ENCODE data around the gene DDO.

DDO gene

GRCh38 chr6:110412360-110412759 lies 3.0 kb downstream of the DDO start:
- H3K36me3 ChIP-seq = no peaks in the 10 kb centered on the region
- no peaks in the 10 kb centered on the region for H3K27me3 ChIP-seq
- no peak overlapping the region for H3K27ac ChIP-seq
- H3K9ac ChIP-seq = no peak overlapping the region
- no peak overlapping the region for H3K4me2 ChIP-seq
- peaks cover 0 to 16% (median 9%) of the 10 kb centered on the region in 11 experiments; a peak in 9 of 22 replicates for H3K9me3 ChIP-seq (replicated peaks in 1 of 11)
- no peak for TF ChIP-seq Cebpa-rat (IDR thresholded peaks at IDR 0.05)
- H3K4me1 ChIP-seq = peaks cover 0 to 2% (median 0%) of the 10 kb centered on the region in 10 experiments; a peak in 5 of 20 replicates
- H3K4me3 ChIP-seq = no peak overlapping the region
- no peaks in the 10 kb centered on the region for H4K20me1 ChIP-seq

- no peaks in the 10 kb centered on the region; a peak in 1 of 20 replicates for H3K4me1 ChIP-seq
- H3K9me3 ChIP-seq (replicated peaks in 1 of 11) = peaks cover 0 to 16% (median 2%) of the 10 kb centered on the region in 11 experiments; a peak in 8 of 22 replicates
- no peaks in the 10 kb centered on the region for H3K27me3 ChIP-seq
- H3K27ac ChIP-seq = no peak overlapping the region
- no peaks in the 10 kb centered on the region for H4K20me1 ChIP-seq
- TF ChIP-seq Cebpa-rat (IDR thresholded peaks at IDR 0.05) = no peak
- H3K9ac ChIP-seq = no peak overlapping the region
- no peak overlapping the region for H3K4me3 ChIP-seq
- H3K4me2 ChIP-seq = peak overlapping the region in 2 of 11 experiments; percentile 8 to 9; a peak in 2 of 22 replicates
- H3K36me3 ChIP-seq = no peaks in the 10 kb centered on the region
Measured at GRCh38 chr6:110410511-110410910, 4.9 kb downstream of the DDO start.

- peaks cover 0 to 16% (median 0%) of the 10 kb centered on the region in 11 experiments; a peak in 7 of 22 replicates for H3K9me3 ChIP-seq (replicated peaks in 1 of 11)
- no peaks in the 10 kb centered on the region for H4K20me1 ChIP-seq
- no peak overlapping the region for H3K9ac ChIP-seq
- H3K4me3 ChIP-seq = no peak overlapping the region
- H3K27ac ChIP-seq = no peak overlapping the region
- H3K27me3 ChIP-seq = no peaks in the 10 kb centered on the region
- H3K4me1 ChIP-seq = no peaks in the 10 kb centered on the region; a peak in 1 of 20 replicates
- 0 out of 22 replicates have a peak overlapping the region, but pooled peaks of 1 of the 11 experiments have one; percentile 9 for H3K4me2 ChIP-seq
- no peak for TF ChIP-seq Cebpa-rat (IDR thresholded peaks at IDR 0.05)
- no peaks in the 10 kb centered on the region for H3K36me3 ChIP-seq
Measured at GRCh38 chr6:110409794-110410193, 5.6 kb downstream of the DDO start.

- Histone ChIP-seq H3K9ac (no peak overlapping the region), H3K36me3 (no peaks in the 10 kb centered on the region), H4K20me1 (no peaks in the 10 kb centered on the region), H3K9me3 (replicated peaks in 1 of 11) (peaks cover 0 to 16% (median 0%) of the 10 kb centered on the region in 11 experiments; a peak in 7 of 22 replicates), H3K4me3 (no peak overlapping the region), H3K4me2 (no peak overlapping the region), H3K27ac (no peak overlapping the region), H3K4me1 (no peaks in the 10 kb centered on the region; a peak in 1 of 20 replicates), H3K27me3 (no peaks in the 10 kb centered on the region)
- no peak for TF ChIP-seq Cebpa-rat (IDR thresholded peaks at IDR 0.05)
Measured at GRCh38 chr6:110408901-110409300, 6.5 kb downstream of the DDO start.

- Histone ChIP-seq H3K27ac (no peak overlapping the region), H3K4me3 (no peak overlapping the region), H3K27me3 (peaks cover 3 to 14% (median 12%) of the 10 kb centered on the region in 11 experiments; a peak in 20 of 22 replicates), H3K36me3 (no peaks in the 10 kb centered on the region), H4K20me1 (no peaks in the 10 kb centered on the region), H3K4me1 (peaks cover 0 to 7% (median 4%) of the 10 kb centered on the region in 10 experiments; a peak in 9 of 20 replicates), H3K4me2 (no peak overlapping the region), H3K9me3 (replicated peaks in 1 of 11) (peaks cover 0 to 8% (median 0%) of the 10 kb centered on the region in 11 experiments; a peak in 4 of 22 replicates), H3K9ac (no peak overlapping the region)
- no peak for TF ChIP-seq Cebpa-rat (IDR thresholded peaks at IDR 0.05)
Measured at GRCh38 chr6:110404607-110405006, 10.8 kb downstream of the DDO start.

- Histone ChIP-seq H3K27me3 (peaks cover 3 to 16% (median 14%) of the 10 kb centered on the region in 11 experiments; a peak in 20 of 22 replicates), H3K36me3 (no peaks in the 10 kb centered on the region), H3K4me1 (peaks cover 0 to 15% (median 12%) of the 10 kb centered on the region in 10 experiments; a peak in 16 of 20 replicates), H3K4me3 (no peak overlapping the region), H4K20me1 (no peaks in the 10 kb centered on the region), H3K9me3 (replicated peaks in 1 of 11) (peaks cover 0 to 8% (median 0%) of the 10 kb centered on the region in 11 experiments; a peak in 1 of 22 replicates), H3K9ac (no peak overlapping the region), H3K4me2 (no peak overlapping the region), H3K27ac (no peak overlapping the region)
- no peak for TF ChIP-seq Cebpa-rat (IDR thresholded peaks at IDR 0.05)
Measured at GRCh38 chr6:110401585-110402176, 13.7 kb downstream of the DDO start.

GRCh38 chr6:110400208-110400607 lies 15.2 kb downstream of the DDO start:
- Histone ChIP-seq H3K27me3 (peaks cover 3 to 16% (median 14%) of the 10 kb centered on the region in 11 experiments; a peak in 20 of 22 replicates), H3K4me2 (peak overlapping the region in 6 of 11 experiments; percentile 29 to 54 (median 41); a peak in 8 of 22 replicates), H4K20me1 (no peaks in the 10 kb centered on the region), H3K4me3 (no peak overlapping the region), H3K36me3 (no peaks in the 10 kb centered on the region), H3K4me1 (peaks cover 0 to 15% (median 13%) of the 10 kb centered on the region in 10 experiments; a peak in 16 of 20 replicates), H3K9me3 (replicated peaks in 1 of 11) (peaks cover 0 to 8% (median 0%) of the 10 kb centered on the region in 11 experiments; a peak in 1 of 22 replicates), H3K9ac (no peak overlapping the region), H3K27ac (no peak overlapping the region)
- TF ChIP-seq Cebpa-rat (IDR thresholded peaks at IDR 0.05) = no peak

GRCh38 chr6:110399219-110400071 lies 15.9 kb downstream of the DDO start:
- H3K27ac ChIP-seq = no peak overlapping the region
- H3K4me3 ChIP-seq = no peak overlapping the region
- H3K4me2 ChIP-seq = peak overlapping the region; percentile 27 to 57 (median 41); a peak in 20 of 22 replicates

GRCh38 chr6:110398778-110399177 lies 16.6 kb downstream of the DDO start:
- H3K4me3 ChIP-seq = no peak overlapping the region
- no peak overlapping the region for H3K9ac ChIP-seq
- no peaks in the 10 kb centered on the region for H4K20me1 ChIP-seq
- H3K4me1 ChIP-seq = peaks cover 0 to 15% (median 13%) of the 10 kb centered on the region in 10 experiments; a peak in 16 of 20 replicates
- no peak for TF ChIP-seq Cebpa-rat (IDR thresholded peaks at IDR 0.05)
- H3K9me3 ChIP-seq (replicated peaks in 1 of 11) = peaks cover 0 to 8% (median 0%) of the 10 kb centered on the region in 11 experiments; a peak in 1 of 22 replicates
- H3K36me3 ChIP-seq = no peaks in the 10 kb centered on the region
- H3K27ac ChIP-seq = no peak overlapping the region
- H3K27me3 ChIP-seq = peaks cover 3 to 16% (median 14%) of the 10 kb centered on the region in 11 experiments; a peak in 20 of 22 replicates
- peak overlapping the region; percentile 9 to 40 (median 28); a peak in 16 of 22 replicates for H3K4me2 ChIP-seq

More at GRCh38 chr6:110399219-110400071, 15.9 kb downstream of the DDO start:
- Histone ChIP-seq H3K4me1 (peaks cover 0 to 15% (median 13%) of the 10 kb centered on the region in 10 experiments; a peak in 16 of 20 replicates), H3K36me3 (no peaks in the 10 kb centered on the region), H4K20me1 (no peaks in the 10 kb centered on the region), H3K9ac (no peak overlapping the region), H3K9me3 (replicated peaks in 1 of 11) (peaks cover 0 to 8% (median 0%) of the 10 kb centered on the region in 11 experiments; a peak in 1 of 22 replicates), H3K27me3 (peaks cover 3 to 16% (median 14%) of the 10 kb centered on the region in 11 experiments; a peak in 20 of 22 replicates)
- TF ChIP-seq Cebpa-rat (IDR thresholded peaks at IDR 0.05) = no peak

Data from BLaER1 treated with 17β-estradiol and CSF1 and Interleukin-3, amounts not matched to agents 10 nM and 100 nM (cell line).